BE2C (cell line): ENCODE data around the gene KDM5D.

Experiments
- DNase-seq: peaks from one replicate; pipeline ENCODE4 v3.0.0-alpha.2; 2020
- H3K27me3 ChIP-seq: fragments of 250-450 bp; sonication (Bioruptor Pico); 2 replicates; pipeline ENCODE4 v1.5.1; 2020; ENCODE audit warnings: mild to moderate bottlenecking
- H3K36me3 ChIP-seq: fragments of 250-450 bp; sonication (Bioruptor Pico); 2 replicates; pipeline ENCODE4 v1.5.1; 2020; ENCODE audit warnings: mild to moderate bottlenecking
- H3K4me1 ChIP-seq: fragments of 250-450 bp; sonication (Bioruptor Pico); 2 replicates; pipeline ENCODE4 v1.5.1; 2020
- H3K4me3 ChIP-seq: 2 replicates; pipeline ENCODE4 v1.5.1; 2011; ENCODE audit warnings: low read depth, low read length
- H3K9me3 ChIP-seq: fragments of 250-450 bp; sonication (Bioruptor Pico); 2 replicates; pipeline ENCODE4 v1.5.1; 2020
- TF ChIP-seq, protein P1 (sequence below): IDR thresholded peaks from 2 replicates; pipeline ENCODE4 v1.5.1; 2012; ENCODE audit warnings: mild to moderate bottlenecking, low read depth, low read length

Gene KDM5D

DNA sequence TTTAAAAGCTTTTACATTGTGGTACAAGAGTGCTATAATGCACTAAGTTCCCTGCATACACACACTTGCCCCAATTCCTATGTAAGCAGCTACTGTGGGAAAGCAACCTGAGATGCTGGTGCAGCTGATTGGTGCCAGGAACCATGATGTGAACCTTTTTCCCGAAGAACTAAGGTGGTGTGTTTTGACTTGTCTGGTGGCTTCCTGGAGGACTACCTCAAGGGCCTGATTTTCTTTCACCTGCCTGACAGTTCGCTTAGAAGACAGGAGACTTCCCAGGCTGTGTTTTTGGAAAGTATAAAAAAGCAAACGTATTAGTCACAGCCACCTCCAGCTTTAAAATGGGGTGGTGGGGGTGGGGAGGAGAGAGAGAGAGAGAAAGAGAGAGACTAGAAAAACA lies 27.4 kb downstream of the KDM5D start:
- Histone ChIP-seq H3K27me3 (no peaks in the 10 kb centered on the region), H3K36me3 (no peaks in the 10 kb centered on the region), H3K4me1 (no peaks in the 10 kb centered on the region), H3K4me3 (no peak overlapping the region), H3K9me3 (no peaks in the 10 kb centered on the region)
- DNase-seq, result no peak
- TF ChIP-seq, protein P1, sequence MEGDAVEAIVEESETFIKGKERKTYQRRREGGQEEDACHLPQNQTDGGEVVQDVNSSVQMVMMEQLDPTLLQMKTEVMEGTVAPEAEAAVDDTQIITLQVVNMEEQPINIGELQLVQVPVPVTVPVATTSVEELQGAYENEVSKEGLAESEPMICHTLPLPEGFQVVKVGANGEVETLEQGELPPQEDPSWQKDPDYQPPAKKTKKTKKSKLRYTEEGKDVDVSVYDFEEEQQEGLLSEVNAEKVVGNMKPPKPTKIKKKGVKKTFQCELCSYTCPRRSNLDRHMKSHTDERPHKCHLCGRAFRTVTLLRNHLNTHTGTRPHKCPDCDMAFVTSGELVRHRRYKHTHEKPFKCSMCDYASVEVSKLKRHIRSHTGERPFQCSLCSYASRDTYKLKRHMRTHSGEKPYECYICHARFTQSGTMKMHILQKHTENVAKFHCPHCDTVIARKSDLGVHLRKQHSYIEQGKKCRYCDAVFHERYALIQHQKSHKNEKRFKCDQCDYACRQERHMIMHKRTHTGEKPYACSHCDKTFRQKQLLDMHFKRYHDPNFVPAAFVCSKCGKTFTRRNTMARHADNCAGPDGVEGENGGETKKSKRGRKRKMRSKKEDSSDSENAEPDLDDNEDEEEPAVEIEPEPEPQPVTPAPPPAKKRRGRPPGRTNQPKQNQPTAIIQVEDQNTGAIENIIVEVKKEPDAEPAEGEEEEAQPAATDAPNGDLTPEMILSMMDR, result no peak

DNA sequence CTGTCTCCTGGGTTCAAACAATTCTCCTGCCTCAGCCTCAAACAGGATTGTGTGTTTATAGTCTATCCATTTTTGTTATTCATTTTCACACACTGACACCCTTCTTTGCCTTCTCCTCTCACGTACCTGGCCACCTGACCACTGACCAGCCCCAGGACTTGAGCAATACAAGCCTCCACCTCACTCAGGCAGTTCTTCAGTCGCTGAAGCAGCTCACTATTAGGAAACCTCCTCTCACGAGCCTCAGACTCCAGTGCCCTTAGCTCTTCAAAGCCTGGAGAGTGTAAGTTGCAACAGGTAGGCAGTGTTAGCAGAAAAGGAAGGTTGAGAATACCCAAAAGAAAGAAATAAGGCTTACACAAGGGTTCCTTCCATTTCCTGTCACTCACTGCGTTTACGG lies 29.3 kb downstream of the KDM5D start:
- no peak overlapping the region for H3K4me3 ChIP-seq
- H3K4me1 ChIP-seq, result no peaks in the 10 kb centered on the region
- no peaks in the 10 kb centered on the region for H3K27me3 ChIP-seq
- no peaks in the 10 kb centered on the region for H3K9me3 ChIP-seq
- H3K36me3 ChIP-seq, result no peaks in the 10 kb centered on the region
- no peak for DNase-seq
- TF ChIP-seq, protein P1, result no peak

DNA sequence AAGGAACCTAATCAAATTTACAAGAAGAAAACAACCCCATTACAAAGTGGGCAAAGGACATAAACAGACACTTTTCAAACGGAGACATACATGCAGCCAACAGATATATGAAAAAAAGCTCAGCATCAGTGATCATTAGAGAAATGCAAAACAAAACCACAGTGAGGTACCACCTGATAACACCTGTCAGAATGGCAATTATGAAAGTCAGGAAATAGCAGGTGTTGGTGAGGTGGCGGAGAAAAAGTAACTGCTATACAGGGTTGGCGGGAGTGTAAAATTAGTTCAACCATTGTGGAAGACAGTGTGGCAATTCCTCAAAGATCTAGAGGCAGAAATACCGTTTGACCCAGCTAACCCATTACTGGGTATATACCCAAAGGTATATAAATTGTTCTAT lies 31.1 kb downstream of the KDM5D start:
- Histone ChIP-seq H3K9me3 (no peaks in the 10 kb centered on the region), H3K27me3 (no peaks in the 10 kb centered on the region), H3K4me3 (no peak overlapping the region), H3K4me1 (no peaks in the 10 kb centered on the region), H3K36me3 (no peaks in the 10 kb centered on the region)
- TF ChIP-seq, protein P1, result no peak
- no peak for DNase-seq

DNA sequence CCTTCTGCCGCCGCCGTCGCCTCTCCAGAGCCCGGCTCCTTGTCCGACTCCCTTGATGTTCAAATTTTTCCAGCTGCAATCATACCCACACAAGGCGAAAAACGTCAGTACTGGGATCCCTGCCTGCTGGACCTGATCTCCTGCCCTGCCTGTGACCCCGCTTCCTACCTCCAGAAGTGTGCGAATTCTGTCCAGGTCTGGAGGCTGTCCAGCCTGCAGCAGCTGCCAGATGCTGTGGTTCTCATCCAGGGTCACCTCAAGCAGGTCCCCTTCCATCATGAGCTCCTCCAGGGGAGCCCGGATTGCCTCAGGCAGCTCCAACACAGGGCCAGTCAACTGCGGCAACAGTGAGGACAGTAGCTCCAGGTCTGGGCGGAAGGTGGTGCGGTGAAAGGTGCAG lies 38.3 kb downstream of the KDM5D start:
- DNase-seq, result no peak
- Histone ChIP-seq H3K4me3 (no peak overlapping the region), H3K27me3 (no peaks in the 10 kb centered on the region), H3K4me1 (no peaks in the 10 kb centered on the region), H3K9me3 (no peaks in the 10 kb centered on the region), H3K36me3 (no peaks in the 10 kb centered on the region)
- TF ChIP-seq, protein P1, result no peak

DNA sequence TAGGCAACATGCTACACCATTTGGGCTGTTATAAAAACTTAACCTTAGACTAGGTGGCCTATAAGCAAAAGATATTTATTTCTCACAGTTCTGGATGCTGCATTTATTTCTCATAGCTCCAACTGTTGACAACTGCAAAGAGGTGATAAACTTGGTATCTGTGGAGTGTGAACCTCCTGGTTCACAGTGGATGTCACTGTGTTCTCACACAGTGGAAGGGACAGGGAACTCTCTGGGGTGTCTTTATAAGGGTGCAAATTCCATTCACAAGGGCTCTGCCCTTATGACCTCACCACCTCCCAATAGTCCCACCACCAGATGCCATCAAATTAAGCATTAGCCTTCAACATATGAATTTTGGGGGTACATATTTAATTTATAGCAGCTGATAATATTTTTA lies 46.0 kb downstream of the KDM5D start:
- no peak overlapping the region for H3K4me3 ChIP-seq
- H3K27me3 ChIP-seq, result no peaks in the 10 kb centered on the region
- H3K9me3 ChIP-seq, result no peaks in the 10 kb centered on the region
- H3K4me1 ChIP-seq, result no peaks in the 10 kb centered on the region
- TF ChIP-seq, protein P1, result no peak
- no peaks in the 10 kb centered on the region for H3K36me3 ChIP-seq
- no peak for DNase-seq

DNA sequence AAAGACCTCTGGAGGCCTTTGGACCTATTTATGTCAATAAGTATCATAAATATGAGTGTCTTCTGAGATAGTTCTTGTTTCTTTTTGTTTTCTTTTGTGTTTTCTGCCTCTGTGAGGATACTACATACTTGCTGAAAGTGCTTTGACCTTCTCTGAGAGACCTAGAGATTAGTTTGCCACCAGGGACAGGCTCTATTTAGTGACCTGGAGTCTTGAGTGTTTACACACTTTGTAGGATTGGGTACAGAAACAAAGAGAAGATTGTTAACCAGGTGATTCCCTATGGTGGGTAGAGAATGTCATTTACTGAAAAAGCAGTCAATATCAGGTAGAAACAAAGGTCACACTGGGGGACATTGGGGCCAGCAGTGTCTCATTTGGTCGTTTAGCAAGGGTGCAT lies 63.7 kb downstream of the KDM5D start:
- DNase-seq, result no peak
- H3K27me3 ChIP-seq, result no peaks in the 10 kb centered on the region
- H3K4me1 ChIP-seq, result no peaks in the 10 kb centered on the region
- no peaks in the 10 kb centered on the region for H3K9me3 ChIP-seq
- TF ChIP-seq, protein P1, result no peak
- no peaks in the 10 kb centered on the region for H3K36me3 ChIP-seq
- no peak overlapping the region for H3K4me3 ChIP-seq
